KBM-7 (cell line): ENCODE measurements around the gene NIPBL.
"Not testable (repeated sequence)": the region's sequence is repeated elsewhere in the genome, so short reads cannot be mapped to it uniquely, and the experiment has no call there.

ENCODE experiments used
- DNase-seq: peaks from one replicate; pipeline ENCODE4 v3.0.0-alpha.2; 2015
- in situ Hi-C: fragments of 300-500 bp; cut with MboI; formaldehyde crosslinking; loops from 2 replicates; pipeline ENCODE4 v1.14.3; 2020; ENCODE audit warnings: low sequenced_read_pairs, low pct_unique_long_range_greater_than_20kb, mixed read lengths

The NIPBL gene

DNA sequence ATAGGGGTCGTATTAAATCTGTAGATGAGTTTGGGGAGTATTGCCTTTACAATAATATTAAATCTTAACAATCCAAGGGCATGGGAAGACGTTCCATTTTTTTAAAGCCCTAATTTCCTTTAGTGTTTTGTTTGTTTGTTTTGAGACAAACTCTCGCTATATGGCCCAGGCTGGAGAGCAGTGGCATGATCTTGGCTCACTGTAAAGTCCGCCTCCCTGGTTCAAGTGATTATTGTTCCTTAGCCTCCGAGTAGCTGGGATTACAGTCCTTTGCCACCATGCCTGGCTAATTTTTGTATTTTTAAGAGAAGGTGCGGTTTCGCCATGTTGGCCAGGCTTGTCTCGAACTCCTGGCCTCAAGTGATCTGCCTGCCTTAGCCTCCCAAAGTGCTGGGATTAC, 19.9 kb downstream of the NIPBL start:
- DNase-seq: no peak
- in situ Hi-C loops: no loop called here

GRCh38 chr5:36897616-36898015, 21.0 kb downstream of the NIPBL start:
- in situ Hi-C loops: no loop called here
- DNase-seq: no peak

GRCh38 chr5:36899860-36900259, 23.3 kb downstream of the NIPBL start:
- in situ Hi-C loops: no loop called here
- no peak for DNase-seq

GRCh38 chr5:36900283-36900682, 23.7 kb downstream of the NIPBL start:
- DNase-seq: no peak
- in situ Hi-C loops: no loop called here

- in situ Hi-C loops, DNase-seq: not testable (repeated sequence)
These were observed 24.5 kb downstream of the NIPBL start for GRCh38 chr5:36901077-36901476.

GRCh38 chr5:36901856-36902255, 25.3 kb downstream of the NIPBL start:
- in situ Hi-C loops: no loop called here
- no peak for DNase-seq

- DNase-seq: no peak
- in situ Hi-C loops: no loop called here
These were observed 25.8 kb downstream of the NIPBL start for GRCh38 chr5:36902353-36902752.

- in situ Hi-C loops: no loop called here
- no peak for DNase-seq
These were observed 28.1 kb downstream of the NIPBL start for GRCh38 chr5:36904677-36905076.

DNA sequence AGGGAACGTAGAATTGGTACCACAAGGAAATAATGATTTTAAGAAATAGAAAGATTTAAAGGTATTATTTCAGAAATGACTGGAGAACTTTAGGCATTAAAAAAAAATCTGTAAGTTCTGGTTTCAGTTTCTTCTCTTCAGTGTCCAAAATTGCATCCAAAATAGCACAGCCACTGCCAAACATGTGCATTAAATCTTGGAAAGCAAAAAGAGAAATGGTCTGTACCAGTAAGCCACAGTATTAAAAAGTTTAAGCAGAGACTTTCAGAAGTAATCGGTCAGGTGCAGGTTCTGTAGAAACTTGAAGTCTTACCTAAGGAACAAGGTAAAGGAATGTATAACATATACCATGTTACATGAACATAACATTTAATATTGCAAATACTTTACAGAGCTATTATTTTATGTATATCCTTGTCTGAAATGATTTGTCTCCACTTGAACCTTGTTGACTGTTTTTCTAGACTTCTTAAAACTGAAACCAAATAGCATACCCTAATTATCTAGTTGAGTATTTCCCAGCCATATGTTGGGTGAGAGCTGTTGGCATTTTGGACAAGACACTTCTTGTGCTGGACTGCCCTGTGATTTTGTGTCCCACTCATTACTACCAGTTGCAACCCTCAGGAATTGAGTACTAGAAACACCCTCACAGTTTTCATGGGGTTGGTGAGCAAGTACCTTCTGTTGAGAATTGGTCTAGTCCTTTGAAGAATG, 32.1 kb downstream of the NIPBL start:
- in situ Hi-C loops: no loop called here
- no peak for DNase-seq

GRCh38 chr5:36915653-36916052, 39.1 kb downstream of the NIPBL start:
- in situ Hi-C loops: no loop called here
- DNase-seq: no peak

- in situ Hi-C loops, DNase-seq: not testable (repeated sequence)
These were observed 40.0 kb downstream of the NIPBL start for GRCh38 chr5:36916614-36917013.

DNA sequence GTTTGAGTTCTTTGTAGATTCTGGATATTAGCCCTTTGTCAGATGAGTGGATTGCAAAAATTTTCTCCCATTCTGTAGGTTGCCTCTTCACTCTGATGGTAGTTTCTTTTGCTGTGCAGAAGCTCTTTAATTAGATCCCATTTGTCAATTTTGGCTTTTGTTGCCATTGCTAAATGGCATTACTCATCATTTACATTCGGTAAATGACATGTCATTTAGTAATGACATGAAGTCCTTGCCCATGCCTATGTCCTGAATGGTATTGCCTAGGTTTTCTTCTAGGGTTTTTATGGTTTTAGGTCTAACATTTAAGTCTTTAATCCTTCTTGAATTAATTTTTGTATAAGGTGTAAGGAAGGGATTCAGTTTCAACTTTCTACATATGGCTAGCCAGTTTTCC, 40.8 kb downstream of the NIPBL start:
- in situ Hi-C loops, DNase-seq: not testable (repeated sequence)

DNA sequence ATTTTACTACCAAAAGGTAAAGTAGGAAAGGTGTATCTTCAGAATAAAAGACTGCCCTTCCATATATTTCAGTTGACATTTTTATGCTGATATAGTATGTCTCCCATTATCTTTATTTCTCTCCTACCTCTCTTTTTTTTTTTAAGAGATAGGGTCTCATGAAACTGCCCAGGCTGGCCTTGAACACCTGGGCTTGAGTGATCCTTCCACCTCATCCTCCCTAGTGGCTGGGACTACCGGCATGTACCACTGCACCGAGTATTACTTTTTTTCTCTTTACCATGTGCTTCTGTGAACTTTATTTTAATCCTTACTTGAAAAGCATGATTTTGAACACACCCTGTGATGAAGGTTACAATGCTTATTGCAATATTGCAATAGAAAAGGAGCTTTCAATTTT, 42.7 kb downstream of the NIPBL start:
- in situ Hi-C loops: no loop called here
- no peak for DNase-seq

- DNase-seq: no peak
- in situ Hi-C loops: no loop called here
These were observed 43.1 kb downstream of the NIPBL start for GRCh38 chr5:36919650-36920049.

GRCh38 chr5:36928947-36929346, 52.4 kb downstream of the NIPBL start:
- DNase-seq: no peak
- in situ Hi-C loops: no loop called here

DNA sequence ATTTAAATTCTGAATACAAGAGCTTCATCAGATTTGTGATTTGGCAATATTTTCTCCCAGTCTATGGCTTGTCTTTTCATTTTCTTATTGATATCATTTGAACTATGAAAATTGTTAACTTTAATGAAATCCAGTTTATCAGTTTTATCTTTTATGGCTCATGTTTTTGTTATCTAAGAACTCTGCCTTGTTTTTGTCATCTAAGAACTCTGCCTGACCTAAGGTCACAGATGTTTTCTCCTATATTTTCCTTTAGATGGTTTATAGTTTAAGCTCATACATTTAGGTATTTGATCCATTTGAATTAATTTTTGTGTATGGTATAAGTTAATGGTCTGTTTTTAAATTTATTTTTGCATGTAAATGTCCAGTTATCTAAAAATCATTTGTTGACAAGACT, 52.9 kb downstream of the NIPBL start:
- no peak for DNase-seq
- in situ Hi-C loops: no loop called here

DNA sequence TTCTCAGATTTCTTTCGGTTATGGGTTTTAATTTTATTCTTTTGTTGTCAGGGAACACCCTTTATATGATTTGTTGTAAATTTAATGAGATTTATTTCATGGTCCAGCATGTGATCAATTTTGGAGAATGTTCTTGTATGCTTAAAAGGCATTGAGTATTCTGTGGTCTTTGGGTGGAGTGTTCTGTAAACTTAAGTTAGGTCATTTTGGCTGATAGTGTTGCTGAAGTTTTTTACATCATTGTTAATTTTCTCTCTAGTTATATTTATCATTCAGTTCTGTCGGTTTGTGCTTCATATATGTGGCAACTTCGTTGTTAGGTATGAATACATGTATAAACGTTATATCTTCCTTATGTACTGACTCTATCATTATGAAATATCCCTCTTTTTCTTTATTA, 55.5 kb downstream of the NIPBL start:
- in situ Hi-C loops: no loop called here
- no peak for DNase-seq

DNA sequence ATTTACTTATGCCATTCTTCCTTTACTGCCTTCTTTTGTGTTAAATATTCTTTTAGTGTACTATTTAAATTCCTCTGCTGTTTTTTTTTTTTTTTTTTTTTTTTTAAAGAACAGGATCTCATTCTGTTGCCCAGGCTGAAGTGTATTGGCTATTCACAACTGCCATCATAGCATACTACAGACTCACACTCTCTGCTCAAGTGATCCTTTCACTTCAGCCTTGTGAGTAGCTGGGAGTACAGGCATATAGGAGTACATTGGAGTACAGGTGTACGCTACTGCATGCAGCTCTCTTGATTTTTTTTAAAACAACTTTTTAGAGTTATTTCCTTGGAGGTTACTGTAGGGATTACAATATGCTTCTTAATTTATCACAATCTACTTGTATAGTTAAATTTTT, 56.1 kb downstream of the NIPBL start:
- no peak for DNase-seq
- in situ Hi-C loops: no loop called here

- in situ Hi-C loops: no loop called here
These were observed 58.3 kb downstream of the NIPBL start for GRCh38 chr5:36934740-36935356.

GRCh38 chr5:36935805-36936204, 59.2 kb downstream of the NIPBL start:
- no peak for DNase-seq
- in situ Hi-C loops: no loop called here

More at GRCh38 chr5:36934740-36935356, 58.3 kb downstream of the NIPBL start:
- no peak for DNase-seq

DNA sequence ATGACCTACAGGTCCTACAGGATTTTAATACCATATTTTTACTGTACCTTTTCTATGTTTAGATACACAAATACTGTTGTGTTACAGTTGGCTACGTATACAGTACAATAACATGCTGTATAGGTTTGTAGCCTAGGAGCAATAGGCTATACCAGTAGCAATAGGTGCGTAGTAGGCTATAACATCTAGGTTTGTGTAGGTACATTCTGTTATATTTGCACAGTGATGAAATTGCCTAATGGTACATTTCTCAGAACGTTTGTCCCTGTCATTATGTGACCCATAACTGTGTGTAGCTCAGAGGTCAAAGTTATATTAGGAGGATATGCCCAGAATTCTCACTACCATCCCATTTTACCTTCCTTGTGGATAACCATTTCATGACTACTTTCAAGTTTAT, 59.7 kb downstream of the NIPBL start:
- in situ Hi-C loops: no loop called here

More for the DNA sequence above, 59.7 kb downstream of the NIPBL start:
- DNase-seq: no peak
